ENCODE measurements around the gene EVPL. TPM values are rescaled to one million over a fixed set of nuclear protein-coding genes. Genes with fewer than 3 reads are reported as not detected.

The EVPL gene
- total RNA-seq, 6 experiments from 2014 or later = 0.62 TPM; not detected in 5

- no peaks in the 10 kb centered on the region for H3K9me3 ChIP-seq
- 87% methylated on average over 9 of the region's 11 CpGs for whole genome bisulfite sequencing (ENCODE audit: insufficient coverage, low coverage, low lambda C conversion rate, missing lambda C conversion rate)
- no peaks in the 10 kb centered on the region for H3K4me1 ChIP-seq
- TF ChIP-seq POLR2A (IDR thresholded peaks at IDR 0.05) = no peak
- no peak for TF ChIP-seq CTCF (IDR thresholded peaks at IDR 0.05)
- ATAC-seq (no peak), DNase-seq (no peak)
- no peak overlapping the region for H3K27ac ChIP-seq
- H3K36me3 ChIP-seq = peaks cover 0 to 87% (median 41%) of the 10 kb centered on the region in 4 donors
- intact Hi-C loops (cut with DNase I) = no loop called here
- H3K4me3 ChIP-seq = no peak overlapping the region
- no peaks in the 10 kb centered on the region for H3K27me3 ChIP-seq
Observed at GRCh38 chr17:76050538-76051467, 23.7 kb upstream of the EVPL start.

- peaks cover 0 to 89% (median 46%) of the 10 kb centered on the region in 4 donors for H3K36me3 ChIP-seq
- H3K4me3 ChIP-seq = no peak overlapping the region
- no peaks in the 10 kb centered on the region for H3K9me3 ChIP-seq
- DNase-seq = no peak
- no peaks in the 10 kb centered on the region for H3K4me1 ChIP-seq
- no peak for TF ChIP-seq POLR2A (IDR thresholded peaks at IDR 0.05)
- no peak for TF ChIP-seq CTCF (IDR thresholded peaks at IDR 0.05)
- no peak overlapping the region for H3K27ac ChIP-seq
- WGBS (ENCODE audit: insufficient coverage, low coverage, low lambda C conversion rate, missing lambda C conversion rate) = 87% methylated on average over 7 of the region's 15 CpGs
- intact Hi-C loops (cut with DNase I) = no loop called here
- no peak for ATAC-seq
- H3K27me3 ChIP-seq = no peaks in the 10 kb centered on the region
Observed at GRCh38 chr17:76049836-76050537, 22.9 kb upstream of the EVPL start.

DNA sequence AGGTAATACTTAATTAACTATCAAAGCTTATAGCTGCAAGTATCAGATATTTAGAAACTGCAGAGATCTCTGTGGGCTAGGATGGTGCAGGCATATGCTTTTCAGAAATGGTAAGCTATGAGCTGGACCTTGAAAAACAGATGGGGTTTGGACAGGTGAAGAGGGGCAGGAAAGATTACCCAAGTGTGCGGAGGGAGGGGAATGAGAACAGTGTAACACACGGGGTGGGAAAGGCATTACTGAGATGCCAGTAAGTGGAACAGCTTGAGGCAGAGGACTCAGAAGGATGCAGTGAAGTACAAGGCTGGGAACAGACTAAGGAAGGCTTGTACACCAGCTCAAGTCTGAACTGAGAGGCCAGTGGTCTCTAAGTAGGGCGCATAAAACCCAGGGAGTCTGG lies 22.1 kb upstream of the EVPL start:
- intact Hi-C loops (cut with DNase I) = no loop called here
- peaks cover 0 to 89% (median 47%) of the 10 kb centered on the region in 4 donors for H3K36me3 ChIP-seq
- no peaks in the 10 kb centered on the region for H3K4me1 ChIP-seq
- no peak overlapping the region for H3K4me3 ChIP-seq
- ATAC-seq (no peak), DNase-seq (no peak)
- TF ChIP-seq CTCF (IDR thresholded peaks at IDR 0.05) (no peak), POLR2A (IDR thresholded peaks at IDR 0.05) (no peak)
- H3K27me3 ChIP-seq = no peaks in the 10 kb centered on the region
- H3K27ac ChIP-seq = no peak overlapping the region
- no peaks in the 10 kb centered on the region for H3K9me3 ChIP-seq
- 86% methylated on average over 3 of the region's 3 CpGs for WGBS (ENCODE audit: insufficient coverage, low coverage, low lambda C conversion rate, missing lambda C conversion rate)

DNA sequence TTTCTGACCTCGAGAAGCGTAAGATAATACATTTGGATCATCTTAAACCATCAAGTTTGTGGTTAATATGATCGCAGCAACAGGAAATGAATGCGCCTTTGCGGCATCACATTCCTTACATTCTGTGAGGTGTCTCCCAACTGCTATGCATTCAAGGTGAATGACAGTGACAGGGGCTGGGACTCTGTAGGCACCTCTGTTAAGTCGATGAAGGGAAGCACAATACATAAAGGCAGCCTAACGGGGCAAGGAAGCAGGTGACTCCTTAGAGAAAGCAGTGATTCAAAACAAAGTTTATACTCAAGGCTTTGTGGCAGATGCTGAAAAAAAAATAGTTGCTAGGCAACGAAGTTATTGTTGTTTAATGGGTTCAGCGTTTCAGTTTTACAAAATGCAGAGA lies 21.6 kb upstream of the EVPL start:
- no peaks in the 10 kb centered on the region for H3K27me3 ChIP-seq
- no peaks in the 10 kb centered on the region for H3K9me3 ChIP-seq
- H3K4me3 ChIP-seq = no peak overlapping the region
- DNase-seq (no peak), ATAC-seq (no peak)
- no peaks in the 10 kb centered on the region for H3K4me1 ChIP-seq
- peaks cover 0 to 89% (median 49%) of the 10 kb centered on the region in 4 donors for H3K36me3 ChIP-seq
- intact Hi-C loops (cut with DNase I) = no loop called here
- H3K27ac ChIP-seq = no peak overlapping the region
- TF ChIP-seq POLR2A (IDR thresholded peaks at IDR 0.05) (no peak), CTCF (IDR thresholded peaks at IDR 0.05) (no peak)
- 65% methylated on average over 7 of the region's 9 CpGs for WGBS (ENCODE audit: insufficient coverage, low coverage, low lambda C conversion rate, missing lambda C conversion rate)

Data from right lobe of liver (tissue), 6 donors.